HK-2 (cell line): ENCODE results near the gene BTBD8.

Experiments
- DNase-seq: peaks from one replicate; pipeline ENCODE4 v3.0.0-alpha.2; 2018; ENCODE audit not compliant: unreplicated experiment

The BTBD8 gene

DNA sequence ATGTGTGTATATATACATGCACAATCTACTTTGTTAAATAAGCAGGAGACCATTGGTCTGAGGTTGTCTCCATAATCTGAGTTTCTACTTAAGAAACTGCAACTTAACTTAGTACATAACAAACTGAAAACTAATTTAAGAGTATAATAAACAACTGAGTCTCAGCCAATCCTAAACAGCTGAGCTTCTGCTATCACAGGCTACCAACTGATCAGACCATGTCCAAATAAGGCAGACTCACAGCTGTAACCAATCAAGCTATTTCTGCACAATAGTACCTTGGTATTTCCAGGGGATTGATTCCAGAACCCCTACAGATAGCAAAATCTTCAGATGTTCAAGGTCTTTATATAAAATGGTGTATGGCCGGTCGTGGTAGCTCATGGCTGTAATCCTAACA lies 111.6 kb downstream of the BTBD8 start:
- no peak for DNase-seq

DNA sequence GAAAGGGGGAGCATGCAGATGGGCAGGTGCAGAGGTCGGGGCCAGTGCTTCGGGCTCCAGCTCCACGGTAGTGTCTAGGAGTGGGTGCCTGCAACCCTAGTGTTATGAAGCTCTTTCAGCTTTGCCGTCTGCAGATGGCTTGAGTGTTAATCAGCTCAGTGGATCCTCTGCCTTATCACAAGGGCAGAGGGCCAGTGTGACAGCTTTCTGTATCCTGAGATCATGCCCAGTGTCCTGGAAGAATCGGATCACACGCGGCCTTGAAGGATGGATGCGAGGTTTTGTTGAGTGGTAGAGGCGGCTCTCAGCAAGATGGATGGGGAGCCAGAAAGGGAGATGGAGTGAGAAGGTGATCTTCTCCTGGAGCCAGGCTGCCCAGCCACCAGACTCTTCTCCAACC lies 112.1 kb downstream of the BTBD8 start:
- no peak for DNase-seq

DNA sequence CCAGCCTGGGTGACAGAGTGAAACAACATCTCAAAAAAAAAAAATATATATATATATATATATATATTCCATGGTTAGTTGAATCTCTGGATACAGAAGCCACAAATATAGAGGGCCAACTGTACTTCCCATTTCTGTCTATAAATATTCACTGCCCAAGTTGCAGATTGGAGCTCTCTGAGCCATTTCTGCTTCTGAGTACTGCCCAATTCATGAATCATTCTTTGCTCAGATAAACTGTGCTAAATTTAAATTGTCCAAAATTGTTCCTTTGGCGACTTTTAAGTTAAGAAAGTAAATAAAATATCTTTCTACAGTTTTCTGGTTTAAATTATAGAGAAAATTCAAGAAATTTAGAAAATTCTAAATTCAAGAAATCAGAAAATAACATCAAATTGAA lies 114.4 kb downstream of the BTBD8 start:
- DNase-seq: no peak

DNA sequence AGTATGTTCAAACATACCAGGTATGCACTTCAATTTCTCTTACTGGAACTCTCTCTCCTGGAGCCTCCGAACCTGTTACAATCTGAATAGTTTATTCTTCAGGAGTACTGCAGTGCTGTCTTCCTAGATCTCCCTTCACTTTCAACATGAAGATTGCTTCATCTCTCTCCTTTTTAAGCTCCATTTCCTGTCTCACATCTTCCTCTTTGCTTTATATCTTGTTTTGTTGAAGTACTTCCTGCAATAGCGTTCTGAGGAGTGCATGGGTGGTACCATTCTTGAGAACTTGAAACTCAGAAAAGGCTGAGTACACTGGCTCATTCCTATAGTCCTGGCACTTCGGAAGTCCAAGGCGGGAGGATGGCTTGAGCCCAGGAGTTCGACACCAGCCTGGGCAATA lies 121.8 kb downstream of the BTBD8 start:
- no peak for DNase-seq

DNA sequence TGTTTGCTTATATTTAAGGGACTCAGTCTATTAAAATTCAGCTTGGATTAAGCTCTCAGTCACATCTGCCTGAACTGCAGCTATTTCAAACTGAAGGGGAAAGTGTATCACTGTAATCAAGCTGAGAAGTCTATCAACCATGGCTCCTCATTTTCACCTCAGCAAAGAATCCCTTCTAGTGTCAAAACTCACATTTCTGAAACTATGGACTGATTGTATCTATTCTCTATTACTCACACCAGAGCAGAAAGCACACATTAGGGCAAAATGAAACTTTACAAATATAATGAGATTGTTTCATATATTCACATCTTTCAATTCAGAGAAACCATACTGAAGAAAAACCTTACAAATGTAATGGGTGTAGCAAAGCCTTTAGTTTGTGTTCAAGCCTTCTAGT lies 123.0 kb downstream of the BTBD8 start:
- no peak for DNase-seq

DNA sequence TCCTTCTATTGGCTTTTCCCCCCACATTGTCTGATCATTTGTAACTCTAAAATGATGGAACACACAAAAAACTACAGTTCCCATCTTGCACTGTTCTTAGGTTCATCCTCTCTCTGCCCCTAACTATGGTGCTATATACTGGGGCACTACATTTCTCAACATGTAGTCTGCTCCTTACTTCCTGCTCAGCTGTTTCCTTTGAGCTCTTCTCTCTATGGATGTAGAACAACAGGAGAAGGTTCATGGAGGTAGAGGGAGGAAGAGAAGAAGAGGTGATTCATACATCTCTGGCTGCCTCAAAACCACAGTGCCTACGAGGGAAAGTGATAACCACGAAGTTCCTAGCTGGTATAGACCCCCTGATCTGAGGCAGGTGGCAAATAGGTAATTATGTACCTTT lies 130.6 kb downstream of the BTBD8 start:
- DNase-seq: no peak

DNA sequence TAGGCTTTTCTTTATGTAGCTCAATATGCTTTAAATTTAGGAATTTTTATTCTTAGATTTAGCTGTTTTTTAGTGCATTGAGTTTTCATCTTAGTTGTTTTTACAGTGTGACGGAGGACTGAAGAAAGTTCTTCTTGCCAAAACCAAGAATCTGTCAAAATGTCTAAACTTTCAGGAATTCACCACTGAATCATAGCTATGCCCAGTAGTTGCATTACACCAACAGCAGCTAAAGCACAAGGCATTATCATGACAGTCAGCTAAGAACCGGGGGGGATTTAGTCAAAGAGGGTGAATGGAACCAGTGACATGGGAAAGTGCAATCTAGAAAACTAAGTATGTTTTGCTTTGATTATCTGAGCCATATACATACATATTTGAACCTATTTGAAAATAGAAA lies 131.0 kb downstream of the BTBD8 start:
- DNase-seq: no peak

DNA sequence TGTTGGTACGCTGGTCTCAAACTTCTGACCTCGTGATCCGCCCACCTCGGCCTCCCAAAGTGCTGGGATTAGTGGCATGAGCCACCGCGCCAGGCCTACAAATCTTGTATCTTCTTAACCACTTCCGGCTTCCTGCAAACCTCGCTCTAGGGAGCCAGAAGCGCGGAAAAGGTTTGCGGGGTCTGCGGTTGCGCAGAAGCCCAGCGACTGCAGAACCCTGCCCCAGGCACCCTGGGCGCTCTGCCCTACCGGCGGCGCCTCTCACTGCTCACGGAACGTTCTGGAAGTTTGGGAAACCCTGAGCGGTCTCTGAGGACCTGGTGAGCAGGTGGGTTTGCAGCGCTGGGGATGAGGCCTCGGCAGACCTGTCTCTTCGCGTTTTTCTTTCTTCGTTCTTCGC lies 137.6 kb downstream of the BTBD8 start, which contains the start of gene C1orf146:
TSS of gene C1orf146 (plus strand) at position 195 of the 400 bp plus-strand sequence. CDS start 13,506 bp downstream, outside the sequence.
- no peak for DNase-seq

DNA sequence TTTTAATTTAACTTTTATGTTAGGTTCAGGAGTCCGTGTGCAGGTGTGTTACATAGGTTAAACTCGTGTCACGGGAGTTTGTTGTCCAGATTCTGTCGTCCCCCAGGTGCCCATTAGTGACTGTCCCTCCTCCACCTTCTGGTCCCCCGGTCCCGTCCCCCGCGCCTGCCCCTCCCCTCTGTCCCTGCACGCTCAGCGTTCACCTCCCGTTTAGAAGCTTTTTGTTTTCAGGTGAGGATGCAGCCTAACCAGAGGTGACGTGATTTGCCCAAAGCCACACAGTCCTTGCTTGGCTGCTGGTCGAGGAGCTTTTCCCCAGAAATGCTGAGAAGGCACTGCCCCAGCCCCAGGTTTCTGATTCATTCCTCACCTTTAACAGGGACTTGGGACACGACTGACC lies 138.4 kb downstream of the BTBD8 start:
- DNase-seq: no peak

DNA sequence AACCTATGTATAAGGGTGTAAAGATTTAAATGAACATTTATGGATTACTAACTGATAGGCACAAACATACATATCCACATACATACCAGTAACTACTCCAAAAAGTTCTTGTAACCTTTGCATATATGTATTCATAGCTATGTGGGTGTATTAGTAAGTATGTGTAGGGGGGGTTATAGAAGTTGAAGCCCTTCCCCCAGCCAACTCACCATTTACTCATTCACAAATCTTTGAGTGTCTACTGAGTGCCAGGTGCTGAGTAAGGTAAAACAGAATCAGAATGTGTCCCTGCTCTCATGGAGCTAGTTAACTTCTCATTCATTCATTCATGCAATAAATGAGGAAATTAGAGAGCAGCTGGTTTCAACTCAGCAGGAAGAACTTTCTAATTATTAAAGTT lies 138.9 kb downstream of the BTBD8 start:
- DNase-seq: no peak

DNA sequence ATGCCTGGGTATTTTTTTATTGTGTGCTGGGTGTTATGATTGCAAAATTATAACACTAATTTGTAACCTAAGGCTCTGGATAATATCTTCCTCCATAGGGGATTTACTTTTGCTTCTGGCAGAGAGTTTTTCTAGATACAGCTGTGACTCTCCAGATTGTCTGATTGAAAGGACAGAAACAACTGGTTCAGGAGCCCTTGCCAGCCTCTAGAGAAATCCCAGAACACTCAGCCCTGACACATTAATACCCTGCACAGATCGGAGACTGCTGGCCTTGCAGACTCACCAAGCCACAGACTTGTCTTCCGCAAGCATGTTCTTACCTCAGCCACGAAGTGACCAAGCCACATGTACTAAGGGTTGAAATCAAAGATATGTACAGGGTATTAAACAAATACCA lies 148.3 kb downstream of the BTBD8 start:
- no peak for DNase-seq

DNA sequence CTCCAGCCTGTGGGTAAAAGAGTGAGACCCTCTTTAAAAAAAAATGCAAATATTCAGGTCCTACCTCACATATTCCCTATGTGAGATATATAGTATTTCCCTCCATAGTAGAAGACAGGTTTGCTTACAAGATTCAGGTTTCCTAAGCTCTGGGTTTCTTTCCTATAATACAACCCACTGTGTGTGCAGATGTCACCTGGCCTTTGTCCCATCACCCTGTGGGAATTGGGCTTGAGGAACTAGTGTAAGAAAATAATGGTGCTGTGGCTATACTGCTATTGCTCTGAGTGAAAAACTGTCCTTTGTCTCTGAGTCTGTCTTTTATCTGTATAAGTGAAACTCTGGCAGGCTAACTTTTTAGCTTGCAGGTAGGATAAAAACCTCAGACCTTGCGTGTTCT lies 150.6 kb downstream of the BTBD8 start:
- no peak for DNase-seq
